ENCODE data around the gene MMRN2. TPM values are rescaled to one million over a fixed set of nuclear protein-coding genes. Genes with fewer than 3 reads are reported as not detected.

The MMRN2 gene
- polyA plus RNA-seq, 2 of the 4 experiments (the other 2 are of a cell fraction) = 0.35 to 1.1 TPM

GRCh38 chr10:86946213-86947155, 10.9 kb downstream of the MMRN2 start:
- Histone ChIP-seq H3K4me2 (no peak overlapping the region), H3K9me3 (no peaks in the 10 kb centered on the region), H3K4me1 (0 out of 3 replicates have a peak, but pooled peaks cover 4% of the 10 kb centered on the region), H3K27ac (no peak overlapping the region), H3K4me3 (no peak overlapping the region)
- CTCF ChIA-PET = interaction anchor here (0.9 to 4.3 kb wide), 6 partner anchors 9 to 30 kb away, joined by 3 to 38 read pairs (median 8); partner anchors contain the start of genes ADIRF and MMRN2
- ATAC-seq (no peak; a peak in 1 of 6 replicates), DNase-seq (ENCODE audit: low read depth in 1 of 2, low spot score in 1 of 2) (no peak), FAIRE-seq (no peak)
- TF ChIP-seq HOXB5 (CRISPR knock-in tag; IDR thresholded peaks at IDR 0.05) (no peak), MAZ (IDR thresholded peaks at IDR 0.05; ENCODE audit: borderline replicate concordance, low read depth, low read length) (no peak), CHD4 (IDR thresholded peaks at IDR 0.05; ENCODE audit: borderline replicate concordance) (no peak), ATOH8 (CRISPR knock-in tag; IDR thresholded peaks at IDR 0.05; ENCODE audit: low read depth) (no peak)
- TF ChIP-seq, protein P1, sequence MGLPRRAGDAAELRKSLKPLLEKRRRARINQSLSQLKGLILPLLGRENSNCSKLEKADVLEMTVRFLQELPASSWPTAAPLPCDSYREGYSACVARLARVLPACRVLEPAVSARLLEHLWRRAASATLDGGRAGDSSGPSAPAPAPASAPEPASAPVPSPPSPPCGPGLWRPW (IDR thresholded peaks at IDR 0.05) = no peak
- 71% methylated on average over 10 of the region's 13 CpGs for WGBS (ENCODE audit: missing lambda C conversion rate)
- POLR2A ChIA-PET = interaction anchor here (2.1 kb wide), 1 partner anchor 24 kb away, joined by 6 read pairs; no protein-coding TSS in a partner anchor

- Histone ChIP-seq H3K4me3 (no peak overlapping the region), H3K4me1 (0 out of 3 replicates have a peak, but pooled peaks cover 4% of the 10 kb centered on the region), H3K27ac (no peak overlapping the region), H3K4me2 (no peak overlapping the region), H3K9me3 (no peaks in the 10 kb centered on the region)
- CTCF ChIA-PET = interaction anchor here (0.6 to 4.3 kb wide), 8 partner anchors 9 to 1033 kb away, joined by 3 to 38 read pairs (median 4); partner anchors contain the start of genes ADIRF and MMRN2
- 67% methylated on average over 18 of the region's 18 CpGs for WGBS (ENCODE audit: missing lambda C conversion rate)
- FAIRE-seq (no peak), ATAC-seq (peak; percentile 53 to 88; a peak in 4 of 6 replicates), DNase-seq (ENCODE audit: low read depth in 1 of 2, low spot score in 1 of 2) (peak in 1 of 2 experiments; percentile 56)
- peak; percentile 35; the same call in 1 of the 3 replicates for TF ChIP-seq SMC3 (IDR thresholded peaks at IDR 0.05)
- TF ChIP-seq RAD21 (conservative IDR thresholded peaks at IDR 0.05 in 1 of 2, IDR thresholded peaks at IDR 0.05 in 1 of 2) = peak; percentile 47 to 71
- TF ChIP-seq ZNF302 (CRISPR knock-in tag; IDR thresholded peaks at IDR 0.05) = no peak
- TF ChIP-seq BCL3 (IDR thresholded peaks at IDR 0.05) = no peak
- TF ChIP-seq PBX3 (IDR thresholded peaks at IDR 0.05) = no peak
- TF ChIP-seq ELK1 (IDR thresholded peaks at IDR 0.05; ENCODE audit: low read depth, low read length) = no peak
- TF ChIP-seq, protein P2, sequence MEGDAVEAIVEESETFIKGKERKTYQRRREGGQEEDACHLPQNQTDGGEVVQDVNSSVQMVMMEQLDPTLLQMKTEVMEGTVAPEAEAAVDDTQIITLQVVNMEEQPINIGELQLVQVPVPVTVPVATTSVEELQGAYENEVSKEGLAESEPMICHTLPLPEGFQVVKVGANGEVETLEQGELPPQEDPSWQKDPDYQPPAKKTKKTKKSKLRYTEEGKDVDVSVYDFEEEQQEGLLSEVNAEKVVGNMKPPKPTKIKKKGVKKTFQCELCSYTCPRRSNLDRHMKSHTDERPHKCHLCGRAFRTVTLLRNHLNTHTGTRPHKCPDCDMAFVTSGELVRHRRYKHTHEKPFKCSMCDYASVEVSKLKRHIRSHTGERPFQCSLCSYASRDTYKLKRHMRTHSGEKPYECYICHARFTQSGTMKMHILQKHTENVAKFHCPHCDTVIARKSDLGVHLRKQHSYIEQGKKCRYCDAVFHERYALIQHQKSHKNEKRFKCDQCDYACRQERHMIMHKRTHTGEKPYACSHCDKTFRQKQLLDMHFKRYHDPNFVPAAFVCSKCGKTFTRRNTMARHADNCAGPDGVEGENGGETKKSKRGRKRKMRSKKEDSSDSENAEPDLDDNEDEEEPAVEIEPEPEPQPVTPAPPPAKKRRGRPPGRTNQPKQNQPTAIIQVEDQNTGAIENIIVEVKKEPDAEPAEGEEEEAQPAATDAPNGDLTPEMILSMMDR (IDR thresholded peaks at IDR 0.05) = peak; percentile 29; the same call in 2 of the 3 replicates
- POLR2A ChIA-PET = interaction anchor here (2.1 kb wide), 1 partner anchor 25 kb away, joined by 6 read pairs; no protein-coding TSS in a partner anchor
These were observed 11.8 kb downstream of the MMRN2 start for GRCh38 chr10:86945361-86946212.
